GM12874 (cell line): ENCODE data around the gene BCR.

ENCODE experiments used
- CTCF ChIP-seq: IDR thresholded peaks from 2 replicates; pipeline ENCODE4 v1.5.1; 2011; ENCODE audit warnings: low read depth, mild to moderate bottlenecking, control low read depth, low read length, moderate library complexity; ENCODE audit not compliant: insufficient read depth

The BCR gene

GRCh38 chr22:23212061-23213021 is 32.0 kb downstream of the BCR start:
- TF ChIP-seq CTCF: no peak

DNA sequence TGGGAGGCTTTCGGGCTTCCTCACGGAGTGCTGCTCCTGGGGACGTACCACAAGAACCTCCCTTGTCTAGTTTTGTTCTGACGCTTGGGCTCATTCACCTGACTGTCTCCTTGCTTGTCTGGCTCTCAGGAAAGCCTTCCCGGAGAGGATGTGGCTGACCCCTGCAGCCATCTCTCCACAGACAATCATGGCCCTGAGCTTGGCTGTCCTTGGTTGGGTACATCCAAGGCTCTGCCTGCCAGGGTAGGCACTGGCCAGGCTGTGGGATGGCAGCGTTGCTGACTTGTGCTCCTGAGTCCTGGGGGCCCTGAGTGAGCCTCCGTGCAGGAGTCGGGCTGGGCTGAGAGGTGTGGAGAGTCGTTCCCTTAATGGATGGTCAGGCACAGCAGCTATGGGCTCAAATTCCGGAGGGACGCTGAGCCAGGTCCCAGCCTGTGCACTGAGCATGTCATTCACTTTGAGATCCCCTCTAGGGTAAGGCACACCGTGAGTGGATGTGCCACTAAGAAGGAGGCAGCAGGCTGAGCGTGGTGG is 32.8 kb downstream of the BCR start:
- TF ChIP-seq CTCF: no peak

- no peak for TF ChIP-seq CTCF
These were observed 33.4 kb downstream of the BCR start for GRCh38 chr22:23213581-23214334.

DNA sequence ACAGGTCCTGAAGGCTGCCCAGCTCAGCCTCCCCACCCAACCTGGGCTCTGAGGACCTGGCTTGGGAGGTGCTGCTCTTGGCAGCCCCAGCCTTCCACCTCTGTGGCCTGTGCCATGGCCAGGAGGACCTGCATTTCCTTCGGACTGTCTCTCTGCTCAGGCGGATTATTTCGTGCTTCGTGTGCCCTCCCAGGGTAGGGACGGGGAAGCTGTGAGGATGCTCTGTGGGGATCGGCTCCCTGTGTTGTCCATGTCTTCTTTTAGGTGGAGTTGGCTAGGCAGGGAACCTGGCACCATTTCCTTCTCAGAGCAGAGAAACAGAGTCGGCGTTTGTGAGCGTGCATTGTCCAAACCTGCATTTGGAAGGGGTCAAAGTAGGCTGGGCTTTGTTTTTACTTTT is 34.1 kb downstream of the BCR start:
- no peak for TF ChIP-seq CTCF

- no peak for TF ChIP-seq CTCF
These were observed 35.3 kb downstream of the BCR start for GRCh38 chr22:23215294-23216241.

DNA sequence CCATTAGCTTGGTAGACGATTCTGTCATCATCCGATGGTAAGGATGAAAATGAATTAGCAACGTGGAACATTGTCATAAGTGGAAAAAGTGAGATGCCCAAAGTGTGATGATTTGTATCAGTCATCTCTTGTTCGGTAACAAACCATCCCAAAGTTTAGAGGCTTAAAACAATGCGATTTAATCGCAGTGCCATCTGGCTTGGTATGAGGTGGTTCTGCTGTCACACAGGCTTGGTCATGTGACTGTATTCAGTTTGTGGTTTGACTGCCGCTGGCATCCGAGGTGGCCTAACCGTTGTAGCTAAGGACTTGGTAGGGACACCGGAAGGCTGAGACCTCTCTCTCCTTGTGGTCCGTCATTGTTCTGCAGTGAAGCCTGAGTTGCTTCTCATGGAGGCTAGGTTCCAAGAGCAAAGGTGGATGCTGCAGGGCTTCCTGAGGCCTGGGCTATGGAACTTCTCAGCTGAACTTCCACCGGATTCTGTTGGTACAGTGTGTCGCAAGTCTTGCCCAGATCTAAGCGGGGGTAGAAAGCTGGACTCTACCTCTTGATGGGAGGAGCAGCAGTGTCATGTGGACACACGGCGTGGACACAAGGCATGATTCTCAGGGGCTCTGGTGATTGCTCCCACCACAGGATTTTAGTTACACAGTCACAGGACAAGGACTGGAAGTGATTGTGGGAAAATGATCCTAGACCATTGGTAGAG is 36.3 kb downstream of the BCR start:
- TF ChIP-seq CTCF: no peak
